ENCODE measurements around the gene MRPL24. TPM values are rescaled to one million over a fixed set of nuclear protein-coding genes. Genes with fewer than 3 reads are reported as not detected.

The MRPL24 gene
- total and polyA plus RNA-seq, 9 of the 15 experiments (the other 6 are each of a cell fraction or from before 2014, with no cell fraction given) = 74.3 to 267 (median 113) TPM

DNA sequence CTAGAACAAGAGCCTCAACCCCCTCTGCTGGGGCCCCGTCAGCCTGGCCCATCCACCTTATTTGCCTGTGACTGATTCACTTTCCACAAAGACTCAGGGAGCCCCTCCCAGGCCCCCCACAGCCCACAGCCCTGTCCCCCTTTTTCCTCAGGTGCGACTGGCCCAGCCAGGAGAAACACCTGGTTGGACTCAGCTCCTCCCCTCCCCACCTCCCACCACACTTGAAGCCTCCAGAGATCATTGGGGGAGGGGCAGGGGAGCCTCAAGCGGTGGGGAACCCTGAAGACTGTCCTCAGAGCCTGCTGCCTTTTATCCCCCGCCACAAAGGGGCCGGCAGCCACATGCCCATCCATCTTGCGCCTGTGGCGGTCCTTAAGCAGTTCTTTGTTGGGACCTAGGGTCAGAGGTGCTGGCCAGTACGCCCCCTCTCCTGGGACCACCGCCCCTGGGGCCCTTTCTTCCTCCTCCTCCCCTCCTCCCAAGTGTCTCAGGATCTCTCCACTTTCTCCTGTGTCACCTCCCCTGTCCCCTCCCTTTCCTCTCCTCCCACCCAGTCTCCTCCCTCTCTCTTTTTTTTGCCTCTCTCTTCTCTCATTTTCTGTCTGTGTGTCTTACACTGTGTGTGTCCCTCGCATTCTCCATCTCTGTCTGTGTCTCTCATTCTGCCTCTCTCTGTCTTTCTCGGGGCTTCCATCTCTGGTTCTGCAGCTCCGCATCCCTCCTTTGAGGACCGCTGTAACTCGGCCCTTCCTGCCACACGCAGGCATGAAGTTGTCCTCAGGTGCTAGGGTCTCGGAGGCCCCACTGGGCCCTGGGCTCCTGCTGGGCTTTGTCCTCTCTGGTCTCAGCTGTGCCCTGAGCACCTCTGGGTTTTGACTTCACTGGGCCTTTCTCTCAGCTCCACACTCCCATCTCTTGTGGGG, 47.7 kb downstream of the MRPL24 start (continued):
- TF ChIP-seq CREB1 (IDR thresholded peaks at IDR 0.05) (no peak), CREB1 (CRISPR knock-in tag; IDR thresholded peaks at IDR 0.05) (no peak), FOSL1 (tag; conservative IDR thresholded peaks at IDR 0.05) (no peak), FOS (IDR thresholded peaks at IDR 0.05; ENCODE audit: extremely low read depth, insufficient read length) (no peak), PRPF4 (IDR thresholded peaks at IDR 0.05; ENCODE audit: insufficient read depth, low read depth, low read length, poor library complexity, severe bottlenecking) (no peak), EP400 (IDR thresholded peaks at IDR 0.05) (peak; percentile 55; the same call in 1 of the 2 replicates), EGR1 (conservative IDR thresholded peaks at IDR 0.05) (peak; percentile 64), ZC3H4 (CRISPR knock-in tag; IDR thresholded peaks at IDR 0.05; ENCODE audit: borderline replicate concordance) (no peak), ZBTB8A (IDR thresholded peaks at IDR 0.05; ENCODE audit: partially characterized antibody) (no peak), E2F3 (CRISPR knock-in tag; IDR thresholded peaks at IDR 0.05) (no peak), FOXA3 (CRISPR knock-in tag; conservative IDR thresholded peaks at IDR 0.05 in 1 of 2, IDR thresholded peaks at IDR 0.05 in 1 of 2) (no peak), FOXP1 (CRISPR knock-in tag; IDR thresholded peaks at IDR 0.05) (no peak)
- TF ChIP-seq, protein P1, sequence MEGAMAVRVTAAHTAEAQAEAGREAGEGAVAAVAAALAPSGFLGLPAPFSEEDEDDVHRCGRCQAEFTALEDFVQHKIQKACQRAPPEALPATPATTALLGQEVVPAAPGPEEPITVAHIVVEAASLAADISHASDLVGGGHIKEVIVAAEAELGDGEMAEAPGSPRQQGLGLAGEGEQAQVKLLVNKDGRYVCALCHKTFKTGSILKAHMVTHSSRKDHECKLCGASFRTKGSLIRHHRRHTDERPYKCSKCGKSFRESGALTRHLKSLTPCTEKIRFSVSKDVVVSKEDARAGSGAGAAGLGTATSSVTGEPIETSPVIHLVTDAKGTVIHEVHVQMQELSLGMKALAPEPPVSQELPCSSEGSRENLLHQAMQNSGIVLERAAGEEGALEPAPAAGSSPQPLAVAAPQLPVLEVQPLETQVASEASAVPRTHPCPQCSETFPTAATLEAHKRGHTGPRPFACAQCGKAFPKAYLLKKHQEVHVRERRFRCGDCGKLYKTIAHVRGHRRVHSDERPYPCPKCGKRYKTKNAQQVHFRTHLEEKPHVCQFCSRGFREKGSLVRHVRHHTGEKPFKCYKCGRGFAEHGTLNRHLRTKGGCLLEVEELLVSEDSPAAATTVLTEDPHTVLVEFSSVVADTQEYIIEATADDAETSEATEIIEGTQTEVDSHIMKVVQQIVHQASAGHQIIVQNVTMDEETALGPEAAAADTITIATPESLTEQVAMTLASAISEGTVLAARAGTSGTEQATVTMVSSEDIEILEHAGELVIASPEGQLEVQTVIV (CRISPR knock-in tag; IDR thresholded peaks at IDR 0.05; ENCODE audit: borderline replicate concordance) = no peak
- TF ChIP-seq, protein P2, sequence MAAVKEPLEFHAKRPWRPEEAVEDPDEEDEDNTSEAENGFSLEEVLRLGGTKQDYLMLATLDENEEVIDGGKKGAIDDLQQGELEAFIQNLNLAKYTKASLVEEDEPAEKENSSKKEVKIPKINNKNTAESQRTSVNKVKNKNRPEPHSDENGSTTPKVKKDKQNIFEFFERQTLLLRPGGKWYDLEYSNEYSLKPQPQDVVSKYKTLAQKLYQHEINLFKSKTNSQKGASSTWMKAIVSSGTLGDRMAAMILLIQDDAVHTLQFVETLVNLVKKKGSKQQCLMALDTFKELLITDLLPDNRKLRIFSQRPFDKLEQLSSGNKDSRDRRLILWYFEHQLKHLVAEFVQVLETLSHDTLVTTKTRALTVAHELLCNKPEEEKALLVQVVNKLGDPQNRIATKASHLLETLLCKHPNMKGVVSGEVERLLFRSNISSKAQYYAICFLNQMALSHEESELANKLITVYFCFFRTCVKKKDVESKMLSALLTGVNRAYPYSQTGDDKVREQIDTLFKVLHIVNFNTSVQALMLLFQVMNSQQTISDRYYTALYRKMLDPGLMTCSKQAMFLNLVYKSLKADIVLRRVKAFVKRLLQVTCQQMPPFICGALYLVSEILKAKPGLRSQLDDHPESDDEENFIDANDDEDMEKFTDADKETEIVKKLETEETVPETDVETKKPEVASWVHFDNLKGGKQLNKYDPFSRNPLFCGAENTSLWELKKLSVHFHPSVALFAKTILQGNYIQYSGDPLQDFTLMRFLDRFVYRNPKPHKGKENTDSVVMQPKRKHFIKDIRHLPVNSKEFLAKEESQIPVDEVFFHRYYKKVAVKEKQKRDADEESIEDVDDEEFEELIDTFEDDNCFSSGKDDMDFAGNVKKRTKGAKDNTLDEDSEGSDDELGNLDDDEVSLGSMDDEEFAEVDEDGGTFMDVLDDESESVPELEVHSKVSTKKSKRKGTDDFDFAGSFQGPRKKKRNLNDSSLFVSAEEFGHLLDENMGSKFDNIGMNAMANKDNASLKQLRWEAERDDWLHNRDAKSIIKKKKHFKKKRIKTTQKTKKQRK (IDR thresholded peaks at IDR 0.05; ENCODE audit: borderline replicate concordance, low read depth, low read length) = no peak
- TF ChIP-seq, protein P3, sequence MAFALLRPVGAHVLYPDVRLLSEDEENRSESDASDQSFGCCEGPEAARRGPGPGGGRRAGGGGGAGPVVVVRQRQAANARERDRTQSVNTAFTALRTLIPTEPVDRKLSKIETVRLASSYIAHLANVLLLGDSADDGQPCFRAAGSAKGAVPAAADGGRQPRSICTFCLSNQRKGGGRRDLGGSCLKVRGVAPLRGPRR (CRISPR knock-in tag; IDR thresholded peaks at IDR 0.05) = no peak
- TF ChIP-seq, protein P4, sequence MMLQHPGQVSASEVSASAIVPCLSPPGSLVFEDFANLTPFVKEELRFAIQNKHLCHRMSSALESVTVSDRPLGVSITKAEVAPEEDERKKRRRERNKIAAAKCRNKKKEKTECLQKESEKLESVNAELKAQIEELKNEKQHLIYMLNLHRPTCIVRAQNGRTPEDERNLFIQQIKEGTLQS (IDR thresholded peaks at IDR 0.05) = no peak
- TF ChIP-seq, protein P4 (CRISPR knock-in tag; conservative IDR thresholded peaks at IDR 0.05) = no peak
- TF ChIP-seq, protein P5, sequence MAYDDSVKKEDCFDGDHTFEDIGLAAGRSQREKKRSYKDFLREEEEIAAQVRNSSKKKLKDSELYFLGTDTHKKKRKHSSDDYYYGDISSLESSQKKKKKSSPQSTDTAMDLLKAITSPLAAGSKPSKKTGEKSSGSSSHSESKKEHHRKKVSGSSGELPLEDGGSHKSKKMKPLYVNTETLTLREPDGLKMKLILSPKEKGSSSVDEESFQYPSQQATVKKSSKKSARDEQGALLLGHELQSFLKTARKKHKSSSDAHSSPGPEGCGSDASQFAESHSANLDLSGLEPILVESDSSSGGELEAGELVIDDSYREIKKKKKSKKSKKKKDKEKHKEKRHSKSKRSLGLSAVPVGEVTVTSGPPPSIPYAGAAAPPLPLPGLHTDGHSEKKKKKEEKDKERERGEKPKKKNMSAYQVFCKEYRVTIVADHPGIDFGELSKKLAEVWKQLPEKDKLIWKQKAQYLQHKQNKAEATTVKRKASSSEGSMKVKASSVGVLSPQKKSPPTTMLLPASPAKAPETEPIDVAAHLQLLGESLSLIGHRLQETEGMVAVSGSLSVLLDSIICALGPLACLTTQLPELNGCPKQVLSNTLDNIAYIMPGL (CRISPR knock-in tag; IDR thresholded peaks at IDR 0.05) = no peak; the same call in 1 of the 2 replicates
